ENCODE measurements around the gene SEPTIN14.
"Not testable (repeated sequence)": the region's sequence is repeated elsewhere in the genome, so short reads cannot be mapped to it uniquely, and the experiment has no call there.

Gene SEPTIN14

GRCh38 chr7:55784151-55784550, 78.4 kb downstream of the SEPTIN14 start:
- TF ChIP-seq CTCF (IDR thresholded peaks at IDR 0.05; ENCODE audit: low read depth, low read length, missing control alignments), result no peak
- in situ Hi-C loops (cut with HindIII; ENCODE audit: low sequenced_read_pairs), result no loop called here
- no peak for DNase-seq (ENCODE audit: low read depth)
- H3K4me3 ChIP-seq (ENCODE audit: low read depth, low read length), result no peak overlapping the region

GRCh38 chr7:55778631-55779030, 83.9 kb downstream of the SEPTIN14 start:
- in situ Hi-C loops (cut with HindIII; ENCODE audit: low sequenced_read_pairs), result no loop called here
- DNase-seq (ENCODE audit: low read depth), result no peak
- TF ChIP-seq CTCF (IDR thresholded peaks at IDR 0.05; ENCODE audit: low read depth, low read length, missing control alignments), result no peak

GRCh38 chr7:55776196-55776595, 86.4 kb downstream of the SEPTIN14 start:
- H3K4me3 ChIP-seq (ENCODE audit: low read depth, low read length), result no peak overlapping the region
- TF ChIP-seq CTCF (IDR thresholded peaks at IDR 0.05; ENCODE audit: low read depth, low read length, missing control alignments), result no peak
- in situ Hi-C loops (cut with HindIII; ENCODE audit: low sequenced_read_pairs), result no loop called here
- DNase-seq (ENCODE audit: low read depth), result no peak

More at GRCh38 chr7:55778631-55779030, 83.9 kb downstream of the SEPTIN14 start:
- no peak overlapping the region for H3K4me3 ChIP-seq (ENCODE audit: low read depth, low read length)

GRCh38 chr7:55775051-55775420, 87.5 kb downstream of the SEPTIN14 start:
- no peak for TF ChIP-seq CTCF (IDR thresholded peaks at IDR 0.05; ENCODE audit: low read depth, low read length, missing control alignments)
- in situ Hi-C loops (cut with HindIII; ENCODE audit: low sequenced_read_pairs), result no loop called here
- no peak overlapping the region for H3K4me3 ChIP-seq (ENCODE audit: low read depth, low read length)
- DNase-seq (ENCODE audit: low read depth), result no peak

GRCh38 chr7:55774327-55775050, 88.1 kb downstream of the SEPTIN14 start:
- no peak for DNase-seq (ENCODE audit: low read depth)
- in situ Hi-C loops (cut with HindIII; ENCODE audit: low sequenced_read_pairs), result no loop called here
- no peak overlapping the region for H3K4me3 ChIP-seq (ENCODE audit: low read depth, low read length)
- no peak for TF ChIP-seq CTCF (IDR thresholded peaks at IDR 0.05; ENCODE audit: low read depth, low read length, missing control alignments)

- in situ Hi-C loops (cut with HindIII; ENCODE audit: low sequenced_read_pairs), result no loop called here
- H3K4me3 ChIP-seq (ENCODE audit: low read depth, low read length), result no peak overlapping the region
- no peak for DNase-seq (ENCODE audit: low read depth)
- no peak for TF ChIP-seq CTCF (IDR thresholded peaks at IDR 0.05; ENCODE audit: low read depth, low read length, missing control alignments)
These were observed 91.8 kb downstream of the SEPTIN14 start for GRCh38 chr7:55770778-55771177.

GRCh38 chr7:55753274-55753862, 109.2 kb downstream of the SEPTIN14 start:
- H3K4me3 ChIP-seq (ENCODE audit: low read depth, low read length); in situ Hi-C loops (cut with HindIII; ENCODE audit: low sequenced_read_pairs); DNase-seq (ENCODE audit: low read depth): not testable (repeated sequence)

- H3K4me3 ChIP-seq (ENCODE audit: low read depth, low read length); in situ Hi-C loops (cut with HindIII; ENCODE audit: low sequenced_read_pairs); DNase-seq (ENCODE audit: low read depth): not testable (repeated sequence)
These were observed 117.8 kb downstream of the SEPTIN14 start for GRCh38 chr7:55744706-55745105.

Data from astrocyte of the cerebellum (primary cell).